OCI-LY1 (cell line): ENCODE measurements around the gene CDH26.

Source experiments
- H2AFZ ChIP-seq: fragments of 200-600 bp; sonication (generic), shearing (Covaris generic); 2 replicates; pipeline ENCODE4 v1.6.0; 2014; ENCODE audit warnings: antibody characterized with exemption, mild to moderate bottlenecking, low read length
- H3F3A ChIP-seq: fragments of 200-600 bp; sonication (generic), shearing (Covaris generic); 2 replicates; pipeline ENCODE4 v1.6.0; 2014; ENCODE audit warnings: mild to moderate bottlenecking, antibody characterized with exemption, low read length, moderate library complexity; ENCODE audit not compliant: insufficient read depth
- H3K27ac ChIP-seq: fragments of 200-600 bp; sonication (generic); 2 replicates; pipeline ENCODE4 v1.5.1; 2014; ENCODE audit warnings: low read length, mixed run types, mild to moderate bottlenecking, low read depth; ENCODE audit not compliant: poor library complexity, severe bottlenecking
- H3K27me3 ChIP-seq: fragments of 200-600 bp; sonication (generic); 2 replicates; pipeline ENCODE4 v1.6.0; 2014; ENCODE audit warnings: antibody characterized with exemption, mild to moderate bottlenecking, low read length, moderate library complexity; ENCODE audit not compliant: insufficient read depth
- H3K36me3 ChIP-seq: fragments of 200-600 bp; sonication (generic); 2 replicates; pipeline ENCODE4 v1.6.1; 2014; ENCODE audit warnings: mild to moderate bottlenecking, antibody characterized with exemption, low read length, moderate library complexity, mixed read lengths; ENCODE audit not compliant: insufficient read depth
- H3K4me1 ChIP-seq: fragments of 200-600 bp; sonication (generic); 2 replicates; pipeline ENCODE4 v1.5.1; 2014; ENCODE audit warnings: mild to moderate bottlenecking, low read length, moderate library complexity; ENCODE audit not compliant: insufficient read depth, severe bottlenecking
- H3K4me2 ChIP-seq: fragments of 200-600 bp; sonication (generic), shearing (Covaris generic); 2 replicates; pipeline ENCODE4 v1.6.1; 2014; ENCODE audit warnings: low read length
- H3K4me3 ChIP-seq: fragments of 200-600 bp; sonication (generic); 2 replicates; pipeline ENCODE4 v1.5.1; 2014; ENCODE audit warnings: low read length, low read depth, mild to moderate bottlenecking, mixed read lengths; ENCODE audit not compliant: poor library complexity, severe bottlenecking
- H3K79me2 ChIP-seq: fragments of 200-600 bp; shearing (Covaris generic); 2 replicates; pipeline ENCODE4 v1.6.1; 2016; ENCODE audit warnings: mixed run types, low read length, mixed read lengths; ENCODE audit not compliant: insufficient read depth
- H3K9ac ChIP-seq: fragments of 200-600 bp; sonication (generic), shearing (Covaris generic); 2 replicates; pipeline ENCODE4 v1.6.1; 2014; ENCODE audit warnings: mild to moderate bottlenecking, low read length, mixed read lengths
- H3K9me2 ChIP-seq: fragments of 200-600 bp; sonication (generic), shearing (Covaris generic); 2 replicates; pipeline ENCODE4 v1.6.1; 2014; ENCODE audit warnings: low read depth, mild to moderate bottlenecking, low read length, mixed read lengths
- H3K9me3 ChIP-seq: fragments of 200-600 bp; shearing (Covaris generic); 2 replicates; pipeline ENCODE4 v1.6.1; 2014; ENCODE audit warnings: low read length, mixed read lengths
- H4K20me1 ChIP-seq: fragments of 200-600 bp; sonication (generic), shearing (Covaris generic); 2 replicates; pipeline ENCODE4 v1.6.0; 2016; ENCODE audit warnings: mild to moderate bottlenecking, low read length; ENCODE audit not compliant: insufficient read depth
- EZH2 ChIP-seq: fragments of 200-600 bp; sonication (generic), shearing (Covaris generic); IDR thresholded peaks from 2 replicates; pipeline ENCODE4 v1.8.0; 2017; ENCODE audit warnings: borderline replicate concordance, mixed run types, mild to moderate bottlenecking, antibody characterized with exemption, low read length, moderate library complexity, mixed read lengths
- TF ChIP-seq, protein P1 (sequence below): fragments of 200-600 bp; sonication (generic), shearing (Covaris generic); IDR thresholded peaks from 2 replicates; pipeline ENCODE4 v1.5.1; 2017; ENCODE audit warnings: mild to moderate bottlenecking, antibody characterized with exemption, low read length, moderate library complexity, mixed read lengths

The CDH26 gene

DNA sequence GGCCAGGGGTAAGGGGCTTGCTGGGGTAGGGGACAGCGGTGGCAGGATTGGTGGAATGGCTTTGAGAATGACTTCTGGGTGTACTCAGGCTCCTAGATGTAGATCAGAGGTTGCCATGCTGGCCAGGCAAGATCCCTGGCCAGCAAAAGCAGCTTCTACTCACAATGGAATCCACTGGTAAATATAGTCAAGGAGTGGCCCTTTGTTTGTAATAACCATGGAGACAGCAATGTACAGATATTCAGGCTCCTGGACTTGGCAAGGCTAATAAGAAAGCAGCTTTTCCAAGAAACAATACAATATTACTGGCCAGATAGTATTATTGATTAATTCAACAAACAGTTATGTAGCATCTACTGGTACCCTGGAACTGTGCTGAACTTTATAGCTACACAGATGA is 37.9 kb downstream of the CDH26 start:
- no peak overlapping the region for H3K4me2 ChIP-seq
- no peak overlapping the region for H2AFZ ChIP-seq
- H4K20me1 ChIP-seq: no peaks in the 10 kb centered on the region
- TF ChIP-seq, protein P1, sequence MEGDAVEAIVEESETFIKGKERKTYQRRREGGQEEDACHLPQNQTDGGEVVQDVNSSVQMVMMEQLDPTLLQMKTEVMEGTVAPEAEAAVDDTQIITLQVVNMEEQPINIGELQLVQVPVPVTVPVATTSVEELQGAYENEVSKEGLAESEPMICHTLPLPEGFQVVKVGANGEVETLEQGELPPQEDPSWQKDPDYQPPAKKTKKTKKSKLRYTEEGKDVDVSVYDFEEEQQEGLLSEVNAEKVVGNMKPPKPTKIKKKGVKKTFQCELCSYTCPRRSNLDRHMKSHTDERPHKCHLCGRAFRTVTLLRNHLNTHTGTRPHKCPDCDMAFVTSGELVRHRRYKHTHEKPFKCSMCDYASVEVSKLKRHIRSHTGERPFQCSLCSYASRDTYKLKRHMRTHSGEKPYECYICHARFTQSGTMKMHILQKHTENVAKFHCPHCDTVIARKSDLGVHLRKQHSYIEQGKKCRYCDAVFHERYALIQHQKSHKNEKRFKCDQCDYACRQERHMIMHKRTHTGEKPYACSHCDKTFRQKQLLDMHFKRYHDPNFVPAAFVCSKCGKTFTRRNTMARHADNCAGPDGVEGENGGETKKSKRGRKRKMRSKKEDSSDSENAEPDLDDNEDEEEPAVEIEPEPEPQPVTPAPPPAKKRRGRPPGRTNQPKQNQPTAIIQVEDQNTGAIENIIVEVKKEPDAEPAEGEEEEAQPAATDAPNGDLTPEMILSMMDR: no peak
- H3K79me2 ChIP-seq: no peaks in the 10 kb centered on the region
- H3K27me3 ChIP-seq: no peaks in the 10 kb centered on the region
- no peaks in the 10 kb centered on the region for H3K36me3 ChIP-seq
- no peak overlapping the region for H3K27ac ChIP-seq
- H3K9ac ChIP-seq: no peak overlapping the region
- no peaks in the 10 kb centered on the region for H3K4me1 ChIP-seq
- no peaks in the 10 kb centered on the region for H3F3A ChIP-seq
- H3K9me2 ChIP-seq: no peaks in the 10 kb centered on the region
- H3K9me3 ChIP-seq: no peaks in the 10 kb centered on the region
- no peak overlapping the region for H3K4me3 ChIP-seq

- no peak for TF ChIP-seq EZH2
- TF ChIP-seq, protein P1: no peak
- no peak overlapping the region for H3K9ac ChIP-seq
- H3K27me3 ChIP-seq: no peaks in the 10 kb centered on the region
- H3F3A ChIP-seq: no peaks in the 10 kb centered on the region
- H3K9me3 ChIP-seq: no peaks in the 10 kb centered on the region
- no peak overlapping the region for H3K4me2 ChIP-seq
- H3K79me2 ChIP-seq: no peaks in the 10 kb centered on the region
- no peaks in the 10 kb centered on the region for H4K20me1 ChIP-seq
- no peak overlapping the region for H3K27ac ChIP-seq
- H3K4me3 ChIP-seq: no peak overlapping the region
- H3K36me3 ChIP-seq: no peaks in the 10 kb centered on the region
- H3K9me2 ChIP-seq: no peaks in the 10 kb centered on the region
- no peak overlapping the region for H2AFZ ChIP-seq
- no peaks in the 10 kb centered on the region for H3K4me1 ChIP-seq
These were observed 39.7 kb downstream of the CDH26 start for GRCh38 chr20:59997896-59998295.

- no peaks in the 10 kb centered on the region for H3K27me3 ChIP-seq
- no peaks in the 10 kb centered on the region for H3K9me2 ChIP-seq
- no peaks in the 10 kb centered on the region for H3K36me3 ChIP-seq
- no peaks in the 10 kb centered on the region for H4K20me1 ChIP-seq
- no peak overlapping the region for H2AFZ ChIP-seq
- H3K27ac ChIP-seq: no peak overlapping the region
- H3K4me3 ChIP-seq: no peak overlapping the region
- no peak overlapping the region for H3K9ac ChIP-seq
- no peaks in the 10 kb centered on the region for H3F3A ChIP-seq
- TF ChIP-seq, protein P1: no peak
- TF ChIP-seq EZH2: no peak
- no peaks in the 10 kb centered on the region for H3K79me2 ChIP-seq
- H3K4me1 ChIP-seq: no peaks in the 10 kb centered on the region
- H3K9me3 ChIP-seq: no peaks in the 10 kb centered on the region
- no peak overlapping the region for H3K4me2 ChIP-seq
These were observed 41.3 kb downstream of the CDH26 start for GRCh38 chr20:59999502-59999901.
